Heart left ventricle (tissue), 13 donors: ENCODE data around the gene ITGA5.

ENCODE experiments used
- CTCF ChIP-seq, 12 donors: fragments of 200-600 bp; sonication (generic) in 4 of 12; IDR thresholded peaks; one replicate each; pipeline versions ENCODE4 v1.5.0 to v1.8.0; 2018 to 2022; ENCODE audit warnings: antibody characterized with exemption in 12 of 12, mild to moderate bottlenecking in 5 of 12
- POLR2A ChIP-seq, 2 donors: fragments of 450-650 bp; IDR thresholded peaks; one replicate each; pipeline ENCODE4 v1.6.1; 2017; ENCODE audit warnings: antibody characterized with exemption in 2 of 2, mild to moderate bottlenecking in 2 of 2, moderate library complexity in 2 of 2
- donor health status: ischemic (EF 13 %, LVEDD 7.1; RV severe dilation, severe dysfunction).
- donor health status: DM: no; HTN: yes; CAD: no.
- donor health status: DM: no; HTN: no; CAD: no.
- donor health status: ischemic (EF 25% LVEDD 6.9; RV normal size, moderate dysfunction).
- donor health status: ischemic (EF 25% LVEDD 5.7; RV mildly dilated, moderate dysfunction).
- donor health status: ischemic (EF 35%, LVEDD 5.7; RV mildly dilated, moderate dysfunction).
- donor health status: nonischemic (EF 11% LVEDD 7.7; RV severe dilation, severe dysfunction).
- donor health status: DM: yes; HTN: yes; CAD: no.
- donor health status: PGD.
- donor health status: ischemic (EF 29% LVEDD 5.4; RV normal size, mild dysfunction).
- donor health status: nonischemic (EF 23%, LVEDD 6.1; RV moderate dilation, normal function).

- TF ChIP-seq CTCF (IDR thresholded peaks at IDR 0.05): no peak
- no peak for TF ChIP-seq POLR2A (IDR thresholded peaks at IDR 0.05)
Observed at GRCh38 chr12:54349679-54350078, 69.4 kb downstream of the ITGA5 start.
